Measurements from ENCODE around the gene OBSL1. TPM values are rescaled to one million over a fixed set of nuclear protein-coding genes. Genes with fewer than 3 reads are reported as not detected.

The OBSL1 gene
- total and polyA plus RNA-seq, 2 of the 4 experiments (the other 2 are of a cell fraction) = 21.5 to 51.2 TPM

- Histone ChIP-seq H2BK5ac (ENCODE audit: low read depth, low read length, poor library complexity, severe bottlenecking) (peak within 1 kb of the TSS; percentile 86), H3K23ac (ENCODE audit: low read depth, low read length) (peak within 1 kb of the TSS; percentile 98), H3K18ac (ENCODE audit: low read depth, low read length) (peak within 1 kb of the TSS; percentile 84), H2AK5ac (ENCODE audit: low read depth, low read length) (peak within 1 kb of the TSS; percentile 81), H3K79me1 (ENCODE audit: low read depth in 1 of 2, low read length in 2 of 2) (peaks cover 9 to 14% of the 10 kb centered on the region in 2 experiments), H2AFZ (replicated peaks; ENCODE audit: low read length, poor library complexity) (peak within 1 kb of the TSS; percentile 91), H3K4me3 (ENCODE audit: insufficient read depth, low read depth, low read length) (peak within 1 kb of the TSS; percentile 63), H3K27ac (ENCODE audit: insufficient read depth, low read length) (peak within 1 kb of the TSS; percentile 88), H3K9ac (ENCODE audit: low read depth, low read length) (peak within 1 kb of the TSS; percentile 89), H4K91ac (ENCODE audit: insufficient read depth, low read depth, low read length) (peak within 1 kb of the TSS; percentile 98), H3K9me3 (ENCODE audit: control insufficient read depth, insufficient read depth, low read length) (no peaks in the 10 kb centered on the region), H4K5ac (ENCODE audit: low read depth, low read length) (peak within 1 kb of the TSS; percentile 96), H3K27me3 (ENCODE audit: control insufficient read depth, insufficient read depth, low read length) (no peaks in the 10 kb centered on the region; the same call in 1 of the 2 replicates), H3K9me1 (ENCODE audit: insufficient read depth, low read length) (peaks cover 6% of the 10 kb centered on the region; the same call in 1 of the 2 replicates), H2BK15ac (ENCODE audit: low read depth, low read length) (peak within 1 kb of the TSS; percentile 92), H3K56ac (ENCODE audit: extremely low read depth, insufficient read depth, low read length) (peak within 1 kb of the TSS; percentile 88), H4K8ac (ENCODE audit: low read depth in 2 of 2, low read length in 2 of 2) (peak within 1 kb of the TSS; percentile 99 to 100), H3K14ac (replicated peaks; ENCODE audit: low read depth, low read length) (peak within 1 kb of the TSS; percentile 96), H3K4ac (ENCODE audit: low read depth, low read length) (peak within 1 kb of the TSS; percentile 98), H3K4me1 (ENCODE audit: control insufficient read depth, insufficient read depth, low read length) (peaks cover 2% of the 10 kb centered on the region), H2BK20ac (ENCODE audit: low read depth, low read length) (peak within 1 kb of the TSS; percentile 89), H3K36me3 (ENCODE audit: control insufficient read depth, insufficient read depth, low read length) (peaks cover 14% of the 10 kb centered on the region), H4K20me1 (ENCODE audit: insufficient read depth, low read length) (no peaks in the 10 kb centered on the region), H2BK120ac (ENCODE audit: low read depth, low read length) (peak within 1 kb of the TSS; percentile 96), H3K4me2 (ENCODE audit: low read depth, low read length) (peak within 1 kb of the TSS; percentile 93), H2AK9ac (replicated peaks; ENCODE audit: low read depth, low read length, poor library complexity) (peak within 1 kb of the TSS; percentile 97)
- in situ Hi-C loops (cut with MboI; ENCODE audit: low sequenced_read_pairs) (no loop called here), intact Hi-C loops (cut with micrococcal nuclease) (loop anchor here (2.0 to 5.0 kb wide), 3 partner anchors 21 to 90 kb away; partner anchors contain the start of gene CHPF), dilution Hi-C loops (cut with HindIII; ENCODE audit: low sequenced_read_pairs, unreplicated experiment) (no loop called here)
- ChIA-PET CTCF (interaction anchor here (2.1 kb wide), 1 partner anchor 37 kb away, joined by 7 read pairs; no protein-coding TSS in a partner anchor), POLR2A (ENCODE audit: unreplicated experiment) (interaction anchor here (0.6 to 0.7 kb wide), 2 partner anchors 21 to 147 kb away, joined by 4 read pairs; no protein-coding TSS in a partner anchor)
- peak; percentile 97 for ATAC-seq (ENCODE audit: low read depth)
- no TSS peak for BruUV-seq (replicated peaks)
- DNase-seq = peak; percentile 96
- 0% methylated on average over 17 of the region's 57 CpGs; no CpG with 5 or more reads in 1 of the 2 experiments for WGBS, 2 experiments (ENCODE audit: extremely low coverage in 2 of 2, insufficient read length in 1 of 2)
- TF ChIP-seq POLR2A (IDR thresholded peaks at IDR 0.05; ENCODE audit: low read depth, low read length) (peak; percentile 82), FOS (IDR thresholded peaks at IDR 0.05; ENCODE audit: low read depth, low read length) (peak; percentile 5; the same call in 1 of the 2 replicates), SMC3 (IDR thresholded peaks at IDR 0.05; ENCODE audit: low read depth, low read length) (no peak), MXI1 (IDR thresholded peaks at IDR 0.05; ENCODE audit: borderline replicate concordance, low read depth, low read length) (peak; percentile 59), CHD1 (IDR thresholded peaks at IDR 0.05; ENCODE audit: low read depth, low read length) (no peak; the same call in 1 of the 2 replicates), USF2 (IDR thresholded peaks at IDR 0.05; ENCODE audit: low read depth, low read length) (peak; percentile 42; the same call in 1 of the 2 replicates), MAFK (IDR thresholded peaks at IDR 0.05; ENCODE audit: low read depth, low read length) (no peak), ELK1 (IDR thresholded peaks at IDR 0.05; ENCODE audit: borderline replicate concordance, low read depth, low read length) (0 out of 2 replicates have a peak, but pooled peaks have one; percentile 29), RCOR1 (IDR thresholded peaks at IDR 0.05; ENCODE audit: insufficient replicate concordance, low read length) (no peak), RAD21 (IDR thresholded peaks at IDR 0.05; ENCODE audit: low read length) (no peak), RFX5 (IDR thresholded peaks at IDR 0.05; ENCODE audit: low read depth, low read length) (no peak), BHLHE40 (IDR thresholded peaks at IDR 0.05; ENCODE audit: low read depth, low read length) (no peak; the same call in 1 of the 2 replicates), NFE2L2 (IDR thresholded peaks at IDR 0.05; ENCODE audit: low read depth, low read length) (no peak), MAZ (IDR thresholded peaks at IDR 0.05; ENCODE audit: borderline replicate concordance, low read depth, low read length) (peak; percentile 72; the same call in 1 of the 2 replicates), CEBPB (IDR thresholded peaks at IDR 0.05; ENCODE audit: low read depth, low read length) (0 out of 2 replicates have a peak, but pooled peaks have one; percentile 5)
Measured at GRCh38 chr2:219597552-219598307, 26.4 kb upstream of the OBSL1 start, which contains the start of gene STK11IP. STK11IP (plus strand) TSS chr2:219597857; CDS start chr2:219598120, 263 bp downstream.
